Keratinocyte (primary cell): ENCODE results near the gene F2RL2. TPM values are rescaled to one million over a fixed set of nuclear protein-coding genes. Genes with fewer than 3 reads are reported as not detected.

Experiments
- DNase-seq: peaks from one replicate; pipeline ENCODE4 v3.0.0-alpha.2; 2011; ENCODE audit warnings: low read depth, missing footprints, low spot score
- FAIRE-seq: peaks from 2 replicates; lab custom pipeline; 2011; peaks lifted over from hg19 to GRCh38; lab: Jason Lieb, UNC
- H2AFZ ChIP-seq: 2 replicates; pipeline ENCODE4 v1.6.0; 2012; ENCODE audit warnings: low read length, control low read depth, inconsistent platforms; ENCODE audit not compliant: control insufficient read depth
- H3K27ac ChIP-seq: 2 replicates; pipeline ENCODE4 v1.5.1; 2011; ENCODE audit warnings: low read length; ENCODE audit not compliant: control insufficient read depth, insufficient read depth
- H3K27me3 ChIP-seq: 3 replicates; pipeline ENCODE4 v1.6.0; 2011; ENCODE audit warnings: low read length; ENCODE audit not compliant: control insufficient read depth, insufficient read depth; ENCODE audit errors: extremely low read depth
- H3K36me3 ChIP-seq, 2 experiments: 2 replicates in 1 of 2; 3 replicates in 1 of 2; pipeline ENCODE4 v1.5.1; 2011; ENCODE audit warnings: low read length in 2 of 2, mild to moderate bottlenecking in 1 of 2; ENCODE audit not compliant: control insufficient read depth in 2 of 2, insufficient read depth in 2 of 2; ENCODE audit errors: extremely low read depth in 1 of 2
- H3K4me1 ChIP-seq: 3 replicates; pipeline ENCODE4 v1.5.1; 2011; ENCODE audit warnings: low read length; ENCODE audit not compliant: control insufficient read depth, insufficient read depth; ENCODE audit errors: extremely low read depth
- H3K4me2 ChIP-seq: 3 replicates; pipeline ENCODE4 v1.6.0; 2011; ENCODE audit warnings: low read depth, low read length; ENCODE audit not compliant: control insufficient read depth, insufficient read depth; ENCODE audit errors: extremely low read depth
- H3K4me3 ChIP-seq, 3 experiments: fragments of 200-600 bp in 1 of 3; sonication (generic) in 1 of 3; 2 replicates in 2 of 3; 3 replicates in 1 of 3; pipeline ENCODE4 v1.5.1; 2011 to 2016; ENCODE audit warnings: low read length in 3 of 3, mild to moderate bottlenecking in 3 of 3, control low read depth in 2 of 3, inconsistent platforms in 1 of 3, low read depth in 1 of 3, mixed read lengths in 1 of 3, mixed run types in 1 of 3, moderate library complexity in 1 of 3; ENCODE audit not compliant: control insufficient read depth in 2 of 3, insufficient read depth in 2 of 3; ENCODE audit errors: extremely low read depth in 1 of 3
- H3K79me2 ChIP-seq: 2 replicates; pipeline ENCODE4 v1.6.0; 2012; ENCODE audit warnings: low read length; ENCODE audit not compliant: control insufficient read depth, insufficient read depth
- H3K9ac ChIP-seq: 3 replicates; pipeline ENCODE4 v1.6.0; 2011; ENCODE audit warnings: low read length; ENCODE audit not compliant: control insufficient read depth, insufficient read depth; ENCODE audit errors: extremely low read depth
- H3K9me1 ChIP-seq: 3 replicates; pipeline ENCODE4 v1.6.0; 2011; ENCODE audit warnings: low read length; ENCODE audit not compliant: control insufficient read depth, insufficient read depth; ENCODE audit errors: extremely low read depth
- H3K9me3 ChIP-seq: 2 replicates; pipeline ENCODE4 v1.5.1; 2012; ENCODE audit warnings: low read depth, low read length; ENCODE audit not compliant: control insufficient read depth
- H4K20me1 ChIP-seq: 3 replicates; pipeline ENCODE4 v1.6.0; 2011; ENCODE audit warnings: low read length; ENCODE audit not compliant: control insufficient read depth, insufficient read depth; ENCODE audit errors: extremely low read depth
- EZH2 ChIP-seq: IDR thresholded peaks from one replicate; pipeline ENCODE4 v1.6.1; 2012; ENCODE audit warnings: inconsistent platforms, mild to moderate bottlenecking, low read length, moderate library complexity
- dilution Hi-C: fragments of 300-500 bp; cut with MboI; formaldehyde crosslinking; loops from one replicate; pipeline ENCODE4 v1.7.0; 2020; ENCODE audit warnings: low sequenced_read_pairs; ENCODE audit not compliant: extremely low pct_ligation_motif_present
- polyA plus RNA-seq, 5 experiments: library from polyadenylated mRNA; depleted of rRNA in 3 of 5; stranded (reverse) in 3 of 5; stranded (forward) in 1 of 5; unstranded in 1 of 5; fragments of >200 nt; gene quantifications; 1 replicate in 1 of 5; 2 replicates in 3 of 5; 3 replicates in 1 of 5; pipeline versions ENCODE4 v1.2.1 to v1.2.3, GENCODE V29; 2011 to 2012; ENCODE audit warnings: missing spikeins in 2 of 5, low read depth in 1 of 5, low replicate concordance in 1 of 5
- TF ChIP-seq, protein P1 (sequence below), 3 experiments: IDR thresholded peaks in 1 of 3; conservative IDR thresholded peaks in 1 of 3; optimal IDR thresholded peaks in 1 of 3; 2 replicates in 2 of 3; 3 replicates in 1 of 3; pipeline versions ENCODE3 to v1.5.1; 2011; ENCODE audit warnings: low read length in 3 of 3, mild to moderate bottlenecking in 3 of 3, moderate library complexity in 2 of 3, control low read depth in 1 of 3, inconsistent platforms in 1 of 3; ENCODE audit not compliant: insufficient read depth in 2 of 3; ENCODE audit errors: extremely low read depth in 1 of 3

F2RL2 gene
- polyA plus RNA-seq, 1 donor (not counting 4 experiments of a cell fraction or from before 2014, with no cell fraction given): not detected

DNA sequence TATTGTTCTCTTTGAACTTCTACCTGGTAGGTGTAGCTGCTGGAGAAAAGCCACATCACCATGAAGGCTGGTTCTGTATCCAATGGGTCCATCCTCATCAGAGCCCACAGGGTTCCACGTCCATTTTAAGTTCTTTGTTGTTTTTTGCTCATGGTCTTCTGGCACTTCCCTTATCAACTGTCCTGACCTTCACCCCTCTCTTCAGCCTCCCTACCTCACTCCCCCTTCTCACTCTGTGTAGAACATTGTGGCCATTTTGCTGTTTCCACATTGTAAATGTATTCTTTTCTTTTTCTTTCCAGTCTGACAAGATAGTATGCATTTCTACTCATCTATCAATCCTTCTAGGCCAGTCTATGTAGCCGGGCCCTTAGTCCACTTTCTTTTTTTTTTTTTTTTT is 44.3 kb upstream of the F2RL2 start:
- Histone ChIP-seq H3K79me2 (no peaks in the 10 kb centered on the region), H3K27ac (no peak overlapping the region), H3K4me1 (peaks cover 3% of the 10 kb centered on the region), H3K9me1 (no peaks in the 10 kb centered on the region), H3K27me3 (no peaks in the 10 kb centered on the region), H3K4me2 (no peak overlapping the region), H3K9ac (no peak overlapping the region), H3K36me3 (no peaks in the 10 kb centered on the region), H2AFZ (no peak overlapping the region), H4K20me1 (no peaks in the 10 kb centered on the region), H3K9me3 (no peaks in the 10 kb centered on the region), H3K4me3 (no peak overlapping the region)
- dilution Hi-C loops: no loop called here
- FAIRE-seq (no peak), DNase-seq (no peak)
- TF ChIP-seq, protein P1, sequence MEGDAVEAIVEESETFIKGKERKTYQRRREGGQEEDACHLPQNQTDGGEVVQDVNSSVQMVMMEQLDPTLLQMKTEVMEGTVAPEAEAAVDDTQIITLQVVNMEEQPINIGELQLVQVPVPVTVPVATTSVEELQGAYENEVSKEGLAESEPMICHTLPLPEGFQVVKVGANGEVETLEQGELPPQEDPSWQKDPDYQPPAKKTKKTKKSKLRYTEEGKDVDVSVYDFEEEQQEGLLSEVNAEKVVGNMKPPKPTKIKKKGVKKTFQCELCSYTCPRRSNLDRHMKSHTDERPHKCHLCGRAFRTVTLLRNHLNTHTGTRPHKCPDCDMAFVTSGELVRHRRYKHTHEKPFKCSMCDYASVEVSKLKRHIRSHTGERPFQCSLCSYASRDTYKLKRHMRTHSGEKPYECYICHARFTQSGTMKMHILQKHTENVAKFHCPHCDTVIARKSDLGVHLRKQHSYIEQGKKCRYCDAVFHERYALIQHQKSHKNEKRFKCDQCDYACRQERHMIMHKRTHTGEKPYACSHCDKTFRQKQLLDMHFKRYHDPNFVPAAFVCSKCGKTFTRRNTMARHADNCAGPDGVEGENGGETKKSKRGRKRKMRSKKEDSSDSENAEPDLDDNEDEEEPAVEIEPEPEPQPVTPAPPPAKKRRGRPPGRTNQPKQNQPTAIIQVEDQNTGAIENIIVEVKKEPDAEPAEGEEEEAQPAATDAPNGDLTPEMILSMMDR (optimal IDR thresholded peaks at IDR 0.05 in 1 of 3, IDR thresholded peaks at IDR 0.05 in 1 of 3, conservative IDR thresholded peaks at IDR 0.05 in 1 of 3; ENCODE audit: extremely low read depth in 1 of 3, insufficient read depth in 2 of 3, low read length in 3 of 3): no peak
- no peak for TF ChIP-seq EZH2

DNA sequence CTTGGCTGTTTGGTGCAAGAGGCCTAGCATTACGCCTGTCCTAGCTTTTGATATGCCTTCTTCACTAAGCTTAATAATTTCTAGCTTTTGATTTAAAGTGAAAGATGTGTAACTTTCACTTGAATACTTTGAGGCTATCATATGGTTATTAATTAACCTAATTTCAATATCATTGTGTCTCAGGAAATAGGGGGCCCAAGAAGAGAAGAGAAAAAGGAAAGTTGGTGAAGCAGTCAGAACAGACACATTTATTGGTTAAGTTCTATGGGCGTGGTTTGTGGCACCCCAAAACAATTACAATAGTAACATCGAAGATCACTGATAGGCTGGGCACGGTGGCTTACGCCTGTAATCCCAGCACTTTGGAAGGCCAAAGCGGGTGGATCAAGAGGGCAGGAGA is 40.9 kb upstream of the F2RL2 start:
- Histone ChIP-seq H3K27ac (no peak overlapping the region), H3K9me1 (no peaks in the 10 kb centered on the region), H3K27me3 (no peaks in the 10 kb centered on the region), H2AFZ (no peak overlapping the region), H4K20me1 (no peaks in the 10 kb centered on the region), H3K4me3 (no peak overlapping the region), H3K9ac (no peak overlapping the region), H3K4me2 (no peak overlapping the region), H3K4me1 (no peaks in the 10 kb centered on the region), H3K9me3 (no peaks in the 10 kb centered on the region), H3K36me3 (no peaks in the 10 kb centered on the region), H3K79me2 (no peaks in the 10 kb centered on the region)
- dilution Hi-C loops: no loop called here
- DNase-seq (no peak), FAIRE-seq (no peak)
- TF ChIP-seq EZH2: no peak
- TF ChIP-seq, protein P1 (optimal IDR thresholded peaks at IDR 0.05 in 1 of 3, IDR thresholded peaks at IDR 0.05 in 1 of 3, conservative IDR thresholded peaks at IDR 0.05 in 1 of 3; ENCODE audit: extremely low read depth in 1 of 3, insufficient read depth in 2 of 3, low read length in 3 of 3): no peak
